HEK293 (cell line): ENCODE results near the gene PLAU.
A peak's percentile ranks its signal among the peaks of the same experiment; 100 is the strongest.

Experiments
- MEIS1 ChIP-seq: sonication (generic); formaldehyde crosslinking; IDR thresholded peaks from 2 replicates; pipeline ENCODE4 v1.8.1; 2022; ENCODE audit warnings: missing genetic modification reagents, mild to moderate bottlenecking, borderline replicate concordance
- SCRT1 ChIP-seq: fragments of 450-650 bp; formaldehyde crosslinking; IDR thresholded peaks from 2 replicates; pipeline ENCODE4 v1.5.1; 2016; ENCODE audit warnings: missing biosample characterization, missing genetic modification characterization, borderline replicate concordance
- SP2 ChIP-seq: fragments of 450-650 bp; formaldehyde crosslinking; IDR thresholded peaks from 2 replicates; pipeline ENCODE4 v1.5.1; 2016; ENCODE audit warnings: missing biosample characterization, missing genetic modification characterization
- SP7 ChIP-seq: fragments of 450-650 bp; formaldehyde crosslinking; IDR thresholded peaks from 2 replicates; pipeline ENCODE4 v1.5.1; 2016; ENCODE audit warnings: missing biosample characterization, missing genetic modification characterization
- ZBTB17 ChIP-seq: fragments of 450-650 bp; formaldehyde crosslinking; IDR thresholded peaks from 2 replicates; pipeline ENCODE4 v1.5.1; 2016; ENCODE audit warnings: missing biosample characterization, missing genetic modification characterization
- ZNF174 ChIP-seq: fragments of 450-650 bp; formaldehyde crosslinking; IDR thresholded peaks from 2 replicates; pipeline ENCODE4 v1.5.0; 2017; ENCODE audit warnings: missing biosample characterization, mild to moderate bottlenecking, missing genetic modification characterization
- ZNF221 ChIP-seq: fragments of 450-650 bp; formaldehyde crosslinking; IDR thresholded peaks from 2 replicates; pipeline ENCODE4 v1.5.1; 2017; ENCODE audit warnings: missing biosample characterization, missing genetic modification characterization, borderline replicate concordance
- ZNF23 ChIP-seq: fragments of 450-650 bp; formaldehyde crosslinking; IDR thresholded peaks from 2 replicates; pipeline ENCODE4 v1.5.1; 2016; ENCODE audit warnings: missing biosample characterization, missing genetic modification characterization, borderline replicate concordance
- ZNF24 ChIP-seq: fragments of 450-650 bp; formaldehyde crosslinking; IDR thresholded peaks from 2 replicates; pipeline ENCODE4 v1.5.1; 2016; ENCODE audit warnings: missing biosample characterization, missing genetic modification characterization
- ZNF302 ChIP-seq: fragments of 450-650 bp; formaldehyde crosslinking; IDR thresholded peaks from 2 replicates; pipeline ENCODE4 v1.5.1; 2016; ENCODE audit warnings: missing biosample characterization, missing genetic modification characterization, low read depth
- ZNF394 ChIP-seq: fragments of 450-650 bp; formaldehyde crosslinking; IDR thresholded peaks from 2 replicates; pipeline ENCODE4 v1.5.1; 2016; ENCODE audit warnings: missing biosample characterization, missing genetic modification characterization, mild to moderate bottlenecking, moderate library complexity, borderline replicate concordance
- ZNF623 ChIP-seq: fragments of 450-650 bp; formaldehyde crosslinking; IDR thresholded peaks from 2 replicates; pipeline ENCODE4 v1.5.1; 2016; ENCODE audit warnings: missing biosample characterization, missing genetic modification characterization
- ZNF624 ChIP-seq: fragments of 450-650 bp; formaldehyde crosslinking; IDR thresholded peaks from 2 replicates; pipeline ENCODE4 v1.5.1; 2017; ENCODE audit warnings: missing biosample characterization, missing genetic modification characterization
- ZNF830 ChIP-seq: fragments of 450-650 bp; IDR thresholded peaks from 2 replicates; pipeline ENCODE4 v1.5.0; 2018; ENCODE audit warnings: missing biosample characterization, missing genetic modification characterization, low read depth, mild to moderate bottlenecking, moderate library complexity
- ZSCAN23 ChIP-seq: fragments of 450-650 bp; formaldehyde crosslinking; IDR thresholded peaks from 2 replicates; pipeline ENCODE4 v1.5.1; 2016; ENCODE audit warnings: missing biosample characterization, missing genetic modification characterization
- ZSCAN30 ChIP-seq: fragments of 450-650 bp; IDR thresholded peaks from 2 replicates; pipeline ENCODE4 v1.5.1; 2018; ENCODE audit warnings: missing biosample characterization, mild to moderate bottlenecking, missing genetic modification characterization, moderate library complexity
- TF ChIP-seq, protein P1 (sequence below): fragments of 450-650 bp; formaldehyde crosslinking; IDR thresholded peaks from 2 replicates; pipeline ENCODE4 v1.5.1; 2017; ENCODE audit warnings: missing biosample characterization, missing genetic modification characterization
- TF ChIP-seq, protein P2 (sequence below): sonication (generic); formaldehyde crosslinking; IDR thresholded peaks from 2 replicates; pipeline ENCODE4 v1.8.1; 2022; ENCODE audit warnings: mild to moderate bottlenecking, moderate library complexity, missing genetic modification reagents
- TF ChIP-seq, protein P3 (sequence below): fragments of 450-650 bp; formaldehyde crosslinking; IDR thresholded peaks from 2 replicates; pipeline ENCODE4 v1.5.1; 2016; ENCODE audit warnings: missing biosample characterization, missing genetic modification characterization
- TF ChIP-seq, protein P4 (sequence below): fragments of 450-650 bp; formaldehyde crosslinking; IDR thresholded peaks from 2 replicates; pipeline ENCODE4 v1.5.0; 2017; ENCODE audit warnings: missing biosample characterization, missing genetic modification characterization, borderline replicate concordance
- TF ChIP-seq, protein P5 (sequence below): fragments of 450-650 bp; formaldehyde crosslinking; IDR thresholded peaks from 2 replicates; pipeline ENCODE4 v1.5.1; 2017; ENCODE audit warnings: missing biosample characterization, missing genetic modification characterization
- TF ChIP-seq, protein P6 (sequence below): fragments of 450-650 bp; formaldehyde crosslinking; IDR thresholded peaks from 2 replicates; pipeline ENCODE4 v1.5.1; 2016; ENCODE audit warnings: missing biosample characterization, missing genetic modification characterization
- TF ChIP-seq, protein P7 (sequence below): fragments of 450-650 bp; formaldehyde crosslinking; IDR thresholded peaks from 2 replicates; pipeline ENCODE4 v1.5.1; 2017; ENCODE audit warnings: missing biosample characterization, missing genetic modification characterization
- TF ChIP-seq, protein P8 (sequence below): fragments of 450-650 bp; formaldehyde crosslinking; IDR thresholded peaks from 2 replicates; pipeline ENCODE4 v1.5.1; 2016; ENCODE audit warnings: missing biosample characterization, missing genetic modification characterization

Gene PLAU

DNA sequence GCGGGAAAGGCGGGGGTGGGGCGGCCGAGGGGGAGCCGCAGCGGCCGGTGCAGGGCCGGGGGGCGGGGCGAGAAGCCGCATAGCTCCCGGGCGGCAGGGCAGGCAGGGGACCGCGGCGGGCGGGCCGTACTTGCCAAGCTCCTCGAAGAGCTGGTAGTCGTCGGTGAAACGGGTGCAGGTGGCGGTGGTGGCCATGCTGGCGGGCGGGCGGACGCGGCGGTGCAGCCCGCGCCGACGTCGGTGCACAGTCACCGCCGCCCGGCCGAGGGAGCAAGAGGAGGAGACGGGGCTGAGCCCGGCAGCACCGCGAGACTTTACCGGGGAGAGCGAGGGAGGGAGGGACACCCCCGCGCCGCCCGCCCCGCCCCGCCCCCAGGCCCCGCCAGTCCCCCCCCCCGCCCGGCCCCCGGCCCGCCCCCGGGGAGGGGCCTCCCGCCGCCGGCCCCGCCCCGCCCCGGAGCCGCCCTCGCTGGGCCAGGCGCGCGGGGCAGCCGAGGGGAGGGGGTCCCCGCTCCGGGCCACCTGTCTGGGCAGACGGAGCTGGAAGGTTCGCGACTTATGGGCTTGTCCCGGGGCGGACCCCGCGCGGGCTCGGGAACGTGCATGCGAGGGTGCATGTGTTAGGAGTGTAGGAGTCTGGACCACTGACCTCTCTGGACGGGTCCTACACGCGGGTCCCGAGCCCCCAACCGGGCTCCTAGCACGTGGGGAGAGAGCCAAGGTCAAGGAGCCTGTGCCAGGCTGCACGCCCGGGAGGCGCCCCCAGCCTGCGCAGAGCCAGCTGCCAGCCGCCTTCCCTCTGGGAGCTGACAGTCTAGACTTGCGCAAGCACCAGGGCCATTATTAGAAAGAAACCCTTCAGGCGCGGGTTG, 36.4 kb upstream of the PLAU start, which contains the start of gene CAMK2G (continued):
- TF ChIP-seq, protein P1, sequence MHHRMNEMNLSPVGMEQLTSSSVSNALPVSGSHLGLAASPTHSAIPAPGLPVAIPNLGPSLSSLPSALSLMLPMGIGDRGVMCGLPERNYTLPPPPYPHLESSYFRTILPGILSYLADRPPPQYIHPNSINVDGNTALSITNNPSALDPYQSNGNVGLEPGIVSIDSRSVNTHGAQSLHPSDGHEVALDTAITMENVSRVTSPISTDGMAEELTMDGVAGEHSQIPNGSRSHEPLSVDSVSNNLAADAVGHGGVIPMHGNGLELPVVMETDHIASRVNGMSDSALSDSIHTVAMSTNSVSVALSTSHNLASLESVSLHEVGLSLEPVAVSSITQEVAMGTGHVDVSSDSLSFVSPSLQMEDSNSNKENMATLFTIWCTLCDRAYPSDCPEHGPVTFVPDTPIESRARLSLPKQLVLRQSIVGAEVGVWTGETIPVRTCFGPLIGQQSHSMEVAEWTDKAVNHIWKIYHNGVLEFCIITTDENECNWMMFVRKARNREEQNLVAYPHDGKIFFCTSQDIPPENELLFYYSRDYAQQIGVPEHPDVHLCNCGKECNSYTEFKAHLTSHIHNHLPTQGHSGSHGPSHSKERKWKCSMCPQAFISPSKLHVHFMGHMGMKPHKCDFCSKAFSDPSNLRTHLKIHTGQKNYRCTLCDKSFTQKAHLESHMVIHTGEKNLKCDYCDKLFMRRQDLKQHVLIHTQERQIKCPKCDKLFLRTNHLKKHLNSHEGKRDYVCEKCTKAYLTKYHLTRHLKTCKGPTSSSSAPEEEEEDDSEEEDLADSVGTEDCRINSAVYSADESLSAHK: no peak
- TF ChIP-seq SP2 (peak; percentile 36), SCRT1 (no peak), ZSCAN23 (tag by site-specific recombination) (no peak), ZNF23 (no peak), MEIS1 (no peak), ZNF830 (tag by site-specific recombination) (no peak), SP7 (tag by site-specific recombination) (peak; percentile 24; the same call in 1 of the 2 replicates), ZNF394 (no peak), ZNF623 (no peak), ZNF221 (no peak), ZNF624 (no peak), ZSCAN30 (tag by site-specific recombination) (peak; percentile 51; the same call in 1 of the 2 replicates), ZNF302 (tag by site-specific recombination) (no peak), ZNF174 (no peak), ZBTB17 (no peak), ZNF24 (tag by site-specific recombination) (no peak)
- TF ChIP-seq, protein P2, sequence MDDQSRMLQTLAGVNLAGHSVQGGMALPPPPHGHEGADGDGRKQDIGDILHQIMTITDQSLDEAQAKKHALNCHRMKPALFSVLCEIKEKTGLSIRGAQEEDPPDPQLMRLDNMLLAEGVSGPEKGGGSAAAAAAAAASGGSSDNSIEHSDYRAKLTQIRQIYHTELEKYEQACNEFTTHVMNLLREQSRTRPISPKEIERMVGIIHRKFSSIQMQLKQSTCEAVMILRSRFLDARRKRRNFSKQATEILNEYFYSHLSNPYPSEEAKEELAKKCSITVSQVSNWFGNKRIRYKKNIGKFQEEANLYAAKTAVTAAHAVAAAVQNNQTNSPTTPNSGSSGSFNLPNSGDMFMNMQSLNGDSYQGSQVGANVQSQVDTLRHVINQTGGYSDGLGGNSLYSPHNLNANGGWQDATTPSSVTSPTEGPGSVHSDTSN (CRISPR knock-in tag): no peak; the same call in 1 of the 2 replicates
- TF ChIP-seq, protein P3, sequence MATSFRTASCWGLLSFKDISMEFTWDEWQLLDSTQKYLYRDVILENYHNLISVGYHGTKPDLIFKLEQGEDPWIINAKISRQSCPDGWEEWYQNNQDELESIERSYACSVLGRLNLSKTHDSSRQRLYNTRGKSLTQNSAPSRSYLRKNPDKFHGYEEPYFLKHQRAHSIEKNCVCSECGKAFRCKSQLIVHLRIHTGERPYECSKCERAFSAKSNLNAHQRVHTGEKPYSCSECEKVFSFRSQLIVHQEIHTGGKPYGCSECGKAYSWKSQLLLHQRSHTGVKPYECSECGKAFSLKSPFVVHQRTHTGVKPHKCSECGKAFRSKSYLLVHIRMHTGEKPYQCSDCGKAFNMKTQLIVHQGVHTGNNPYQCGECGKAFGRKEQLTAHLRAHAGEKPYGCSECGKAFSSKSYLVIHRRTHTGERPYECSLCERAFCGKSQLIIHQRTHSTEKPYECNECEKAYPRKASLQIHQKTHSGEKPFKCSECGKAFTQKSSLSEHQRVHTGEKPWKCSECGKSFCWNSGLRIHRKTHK (tag by site-specific recombination): no peak
- TF ChIP-seq, protein P4, sequence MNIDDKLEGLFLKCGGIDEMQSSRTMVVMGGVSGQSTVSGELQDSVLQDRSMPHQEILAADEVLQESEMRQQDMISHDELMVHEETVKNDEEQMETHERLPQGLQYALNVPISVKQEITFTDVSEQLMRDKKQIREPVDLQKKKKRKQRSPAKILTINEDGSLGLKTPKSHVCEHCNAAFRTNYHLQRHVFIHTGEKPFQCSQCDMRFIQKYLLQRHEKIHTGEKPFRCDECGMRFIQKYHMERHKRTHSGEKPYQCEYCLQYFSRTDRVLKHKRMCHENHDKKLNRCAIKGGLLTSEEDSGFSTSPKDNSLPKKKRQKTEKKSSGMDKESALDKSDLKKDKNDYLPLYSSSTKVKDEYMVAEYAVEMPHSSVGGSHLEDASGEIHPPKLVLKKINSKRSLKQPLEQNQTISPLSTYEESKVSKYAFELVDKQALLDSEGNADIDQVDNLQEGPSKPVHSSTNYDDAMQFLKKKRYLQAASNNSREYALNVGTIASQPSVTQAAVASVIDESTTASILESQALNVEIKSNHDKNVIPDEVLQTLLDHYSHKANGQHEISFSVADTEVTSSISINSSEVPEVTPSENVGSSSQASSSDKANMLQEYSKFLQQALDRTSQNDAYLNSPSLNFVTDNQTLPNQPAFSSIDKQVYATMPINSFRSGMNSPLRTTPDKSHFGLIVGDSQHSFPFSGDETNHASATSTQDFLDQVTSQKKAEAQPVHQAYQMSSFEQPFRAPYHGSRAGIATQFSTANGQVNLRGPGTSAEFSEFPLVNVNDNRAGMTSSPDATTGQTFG (tag by site-specific recombination): no peak
- TF ChIP-seq, protein P5, sequence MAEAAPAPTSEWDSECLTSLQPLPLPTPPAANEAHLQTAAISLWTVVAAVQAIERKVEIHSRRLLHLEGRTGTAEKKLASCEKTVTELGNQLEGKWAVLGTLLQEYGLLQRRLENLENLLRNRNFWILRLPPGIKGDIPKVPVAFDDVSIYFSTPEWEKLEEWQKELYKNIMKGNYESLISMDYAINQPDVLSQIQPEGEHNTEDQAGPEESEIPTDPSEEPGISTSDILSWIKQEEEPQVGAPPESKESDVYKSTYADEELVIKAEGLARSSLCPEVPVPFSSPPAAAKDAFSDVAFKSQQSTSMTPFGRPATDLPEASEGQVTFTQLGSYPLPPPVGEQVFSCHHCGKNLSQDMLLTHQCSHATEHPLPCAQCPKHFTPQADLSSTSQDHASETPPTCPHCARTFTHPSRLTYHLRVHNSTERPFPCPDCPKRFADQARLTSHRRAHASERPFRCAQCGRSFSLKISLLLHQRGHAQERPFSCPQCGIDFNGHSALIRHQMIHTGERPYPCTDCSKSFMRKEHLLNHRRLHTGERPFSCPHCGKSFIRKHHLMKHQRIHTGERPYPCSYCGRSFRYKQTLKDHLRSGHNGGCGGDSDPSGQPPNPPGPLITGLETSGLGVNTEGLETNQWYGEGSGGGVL (tag by site-specific recombination): peak; percentile 87
- TF ChIP-seq, protein P6, sequence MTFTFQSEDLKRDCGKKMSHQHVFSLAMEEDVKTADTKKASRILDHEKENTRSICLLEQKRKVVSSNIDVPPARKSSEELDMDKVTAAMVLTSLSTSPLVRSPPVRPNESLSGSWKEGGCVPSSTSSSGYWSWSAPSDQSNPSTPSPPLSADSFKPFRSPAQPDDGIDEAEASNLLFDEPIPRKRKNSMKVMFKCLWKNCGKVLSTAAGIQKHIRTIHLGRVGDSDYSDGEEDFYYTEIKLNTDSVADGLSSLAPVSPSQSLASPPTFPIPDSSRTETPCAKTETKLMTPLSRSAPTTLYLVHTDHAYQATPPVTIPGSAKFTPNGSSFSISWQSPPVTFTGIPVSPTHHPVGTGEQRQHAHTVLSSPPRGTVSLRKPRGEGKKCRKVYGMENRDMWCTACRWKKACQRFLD (tag by site-specific recombination): no peak
- TF ChIP-seq, protein P7, sequence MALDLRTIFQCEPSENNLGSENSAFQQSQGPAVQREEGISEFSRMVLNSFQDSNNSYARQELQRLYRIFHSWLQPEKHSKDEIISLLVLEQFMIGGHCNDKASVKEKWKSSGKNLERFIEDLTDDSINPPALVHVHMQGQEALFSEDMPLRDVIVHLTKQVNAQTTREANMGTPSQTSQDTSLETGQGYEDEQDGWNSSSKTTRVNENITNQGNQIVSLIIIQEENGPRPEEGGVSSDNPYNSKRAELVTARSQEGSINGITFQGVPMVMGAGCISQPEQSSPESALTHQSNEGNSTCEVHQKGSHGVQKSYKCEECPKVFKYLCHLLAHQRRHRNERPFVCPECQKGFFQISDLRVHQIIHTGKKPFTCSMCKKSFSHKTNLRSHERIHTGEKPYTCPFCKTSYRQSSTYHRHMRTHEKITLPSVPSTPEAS (tag by site-specific recombination): no peak
- TF ChIP-seq, protein P8, sequence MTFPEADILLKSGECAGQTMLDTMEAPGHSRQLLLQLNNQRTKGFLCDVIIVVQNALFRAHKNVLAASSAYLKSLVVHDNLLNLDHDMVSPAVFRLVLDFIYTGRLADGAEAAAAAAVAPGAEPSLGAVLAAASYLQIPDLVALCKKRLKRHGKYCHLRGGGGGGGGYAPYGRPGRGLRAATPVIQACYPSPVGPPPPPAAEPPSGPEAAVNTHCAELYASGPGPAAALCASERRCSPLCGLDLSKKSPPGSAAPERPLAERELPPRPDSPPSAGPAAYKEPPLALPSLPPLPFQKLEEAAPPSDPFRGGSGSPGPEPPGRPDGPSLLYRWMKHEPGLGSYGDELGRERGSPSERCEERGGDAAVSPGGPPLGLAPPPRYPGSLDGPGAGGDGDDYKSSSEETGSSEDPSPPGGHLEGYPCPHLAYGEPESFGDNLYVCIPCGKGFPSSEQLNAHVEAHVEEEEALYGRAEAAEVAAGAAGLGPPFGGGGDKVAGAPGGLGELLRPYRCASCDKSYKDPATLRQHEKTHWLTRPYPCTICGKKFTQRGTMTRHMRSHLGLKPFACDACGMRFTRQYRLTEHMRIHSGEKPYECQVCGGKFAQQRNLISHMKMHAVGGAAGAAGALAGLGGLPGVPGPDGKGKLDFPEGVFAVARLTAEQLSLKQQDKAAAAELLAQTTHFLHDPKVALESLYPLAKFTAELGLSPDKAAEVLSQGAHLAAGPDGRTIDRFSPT (tag by site-specific recombination): no peak
